SK-N-SH treated with all-trans-retinoic acid at 6 μM for 48 hours (cell line): ENCODE measurements around the gene RAB31.

Experiments
- ATAC-seq: fragments of 200-7000 bp; cut with Tn5 transposase; 3 replicates; pipeline ENCODE4 v1.9.1; 2020; ENCODE audit warnings: mild to moderate bottlenecking, moderate library complexity
- BACH2 ChIP-seq: fragments of 250-450 bp; sonication (Bioruptor Pico); IDR thresholded peaks from 2 replicates; pipeline ENCODE4 v1.9.0; 2021; ENCODE audit warnings: mild to moderate bottlenecking, borderline replicate concordance
- CSDC2 ChIP-seq: fragments of 250-450 bp; sonication (Bioruptor Pico); IDR thresholded peaks from 2 replicates; pipeline ENCODE4 v1.5.0; 2020; ENCODE audit warnings: mild to moderate bottlenecking, moderate library complexity
- CSRNP3 ChIP-seq: fragments of 250-450 bp; sonication (Bioruptor Pico); IDR thresholded peaks from 2 replicates; pipeline ENCODE4 v1.5.1; 2021; ENCODE audit warnings: mild to moderate bottlenecking, moderate library complexity
- ESRRG ChIP-seq: fragments of 250-450 bp; sonication (Bioruptor Pico); IDR thresholded peaks from 2 replicates; pipeline ENCODE4 v1.6.1; 2021; ENCODE audit warnings: mild to moderate bottlenecking
- ISL1 ChIP-seq: fragments of 250-450 bp; sonication (Bioruptor Pico); IDR thresholded peaks from 2 replicates; pipeline ENCODE4 v2.1.2; 2022; ENCODE audit warnings: mild to moderate bottlenecking, moderate library complexity
- OSR1 ChIP-seq: fragments of 250-450 bp; sonication (Bioruptor Pico); IDR thresholded peaks from 2 replicates; pipeline ENCODE4 v1.8.0; 2022; ENCODE audit warnings: moderate library complexity, mild to moderate bottlenecking, inconsistent platforms
- PPARA ChIP-seq: fragments of 250-450 bp; sonication (Bioruptor Pico); IDR thresholded peaks from 2 replicates; pipeline ENCODE4 v1.5.0; 2020; ENCODE audit warnings: mild to moderate bottlenecking, borderline replicate concordance
- RARB ChIP-seq: fragments of 250-450 bp; sonication (Bioruptor Pico); IDR thresholded peaks from 2 replicates; pipeline ENCODE4 v1.8.0; 2021; ENCODE audit warnings: mild to moderate bottlenecking, moderate library complexity
- SNAI2 ChIP-seq: fragments of 250-450 bp; sonication (Bioruptor Pico); IDR thresholded peaks from 2 replicates; pipeline ENCODE4 v1.5.0; 2020; ENCODE audit warnings: mild to moderate bottlenecking, moderate library complexity
- TCF4 ChIP-seq: fragments of 250-450 bp; sonication (Bioruptor Pico); IDR thresholded peaks from 2 replicates; pipeline ENCODE4 v1.8.0; 2021; ENCODE audit warnings: mild to moderate bottlenecking, moderate library complexity, borderline replicate concordance
- TOX ChIP-seq: fragments of 250-450 bp; sonication (Bioruptor Pico); IDR thresholded peaks from 2 replicates; pipeline ENCODE4 v1.8.0; 2021; ENCODE audit warnings: mild to moderate bottlenecking, moderate library complexity, borderline replicate concordance
- ZC3H10 ChIP-seq: fragments of 250-450 bp; sonication (Bioruptor Pico); IDR thresholded peaks from 2 replicates; pipeline ENCODE4 v1.5.1; 2021; ENCODE audit warnings: mild to moderate bottlenecking, moderate library complexity
- ZFP30 ChIP-seq: fragments of 450-650 bp; formaldehyde crosslinking; IDR thresholded peaks from 2 replicates; pipeline ENCODE4 v1.5.0; 2022; ENCODE audit warnings: mild to moderate bottlenecking, moderate library complexity
- ZNF565 ChIP-seq: fragments of 450-650 bp; formaldehyde crosslinking; conservative IDR thresholded peaks from 2 replicates; pipeline ENCODE4 v1.5.0; 2020; ENCODE audit warnings: low read depth, mild to moderate bottlenecking, moderate library complexity
- ZNF70 ChIP-seq: fragments of 450-650 bp; formaldehyde crosslinking; IDR thresholded peaks from 2 replicates; pipeline ENCODE4 v1.5.0; 2020; ENCODE audit warnings: mild to moderate bottlenecking, moderate library complexity
- ZNF8 ChIP-seq: fragments of 450-650 bp; formaldehyde crosslinking; IDR thresholded peaks from 2 replicates; pipeline ENCODE4 v1.5.0; 2020; ENCODE audit warnings: mild to moderate bottlenecking, moderate library complexity
- TF ChIP-seq, protein P1 (sequence below): fragments of 250-450 bp; sonication (Bioruptor Pico); IDR thresholded peaks from 2 replicates; pipeline ENCODE4 v1.5.0; 2020; ENCODE audit warnings: mild to moderate bottlenecking, moderate library complexity
- TF ChIP-seq, protein P2 (sequence below): fragments of 250-450 bp; sonication (Bioruptor Pico); IDR thresholded peaks from 2 replicates; pipeline ENCODE4 v1.5.1; 2020; ENCODE audit warnings: low read depth, mild to moderate bottlenecking, moderate library complexity
- TF ChIP-seq, protein P3 (sequence below): fragments of 250-450 bp; sonication (Bioruptor Pico); IDR thresholded peaks from 2 replicates; pipeline ENCODE4 v1.8.0; 2020; ENCODE audit warnings: mild to moderate bottlenecking, moderate library complexity, borderline replicate concordance
- TF ChIP-seq, protein P4 (sequence below): fragments of 250-450 bp; sonication (Bioruptor Pico); IDR thresholded peaks from 2 replicates; pipeline ENCODE4 v1.8.0; 2021; ENCODE audit warnings: low read depth, mild to moderate bottlenecking, moderate library complexity, borderline replicate concordance

Gene RAB31

DNA sequence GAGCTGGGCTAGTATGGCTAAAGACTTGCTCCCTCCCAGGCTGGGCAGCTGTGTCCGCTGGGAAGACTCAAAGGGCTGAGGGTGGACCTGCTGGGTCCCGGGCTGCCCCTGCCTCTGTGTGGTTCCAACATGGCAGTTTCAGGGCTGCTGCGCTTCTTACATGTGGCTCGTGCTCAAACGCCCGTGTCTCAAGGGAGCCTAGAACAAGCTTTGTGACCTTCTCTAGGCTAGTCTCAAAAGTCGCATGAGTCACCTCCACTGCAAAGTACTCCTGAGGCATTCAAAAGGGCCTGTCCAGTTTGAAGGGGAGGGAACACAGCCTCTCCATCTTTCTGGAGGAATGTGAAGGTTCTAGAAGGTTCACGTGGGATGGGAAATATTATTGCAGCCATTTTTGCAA, 44.7 kb upstream of the RAB31 start:
- TF ChIP-seq, protein P1, sequence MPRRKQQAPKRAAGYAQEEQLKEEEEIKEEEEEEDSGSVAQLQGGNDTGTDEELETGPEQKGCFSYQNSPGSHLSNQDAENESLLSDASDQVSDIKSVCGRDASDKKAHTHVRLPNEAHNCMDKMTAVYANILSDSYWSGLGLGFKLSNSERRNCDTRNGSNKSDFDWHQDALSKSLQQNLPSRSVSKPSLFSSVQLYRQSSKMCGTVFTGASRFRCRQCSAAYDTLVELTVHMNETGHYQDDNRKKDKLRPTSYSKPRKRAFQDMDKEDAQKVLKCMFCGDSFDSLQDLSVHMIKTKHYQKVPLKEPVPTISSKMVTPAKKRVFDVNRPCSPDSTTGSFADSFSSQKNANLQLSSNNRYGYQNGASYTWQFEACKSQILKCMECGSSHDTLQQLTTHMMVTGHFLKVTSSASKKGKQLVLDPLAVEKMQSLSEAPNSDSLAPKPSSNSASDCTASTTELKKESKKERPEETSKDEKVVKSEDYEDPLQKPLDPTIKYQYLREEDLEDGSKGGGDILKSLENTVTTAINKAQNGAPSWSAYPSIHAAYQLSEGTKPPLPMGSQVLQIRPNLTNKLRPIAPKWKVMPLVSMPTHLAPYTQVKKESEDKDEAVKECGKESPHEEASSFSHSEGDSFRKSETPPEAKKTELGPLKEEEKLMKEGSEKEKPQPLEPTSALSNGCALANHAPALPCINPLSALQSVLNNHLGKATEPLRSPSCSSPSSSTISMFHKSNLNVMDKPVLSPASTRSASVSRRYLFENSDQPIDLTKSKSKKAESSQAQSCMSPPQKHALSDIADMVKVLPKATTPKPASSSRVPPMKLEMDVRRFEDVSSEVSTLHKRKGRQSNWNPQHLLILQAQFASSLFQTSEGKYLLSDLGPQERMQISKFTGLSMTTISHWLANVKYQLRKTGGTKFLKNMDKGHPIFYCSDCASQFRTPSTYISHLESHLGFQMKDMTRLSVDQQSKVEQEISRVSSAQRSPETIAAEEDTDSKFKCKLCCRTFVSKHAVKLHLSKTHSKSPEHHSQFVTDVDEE (CRISPR knock-in tag) = no peak
- TF ChIP-seq SNAI2 (CRISPR knock-in tag) = no peak
- TF ChIP-seq, protein P2, sequence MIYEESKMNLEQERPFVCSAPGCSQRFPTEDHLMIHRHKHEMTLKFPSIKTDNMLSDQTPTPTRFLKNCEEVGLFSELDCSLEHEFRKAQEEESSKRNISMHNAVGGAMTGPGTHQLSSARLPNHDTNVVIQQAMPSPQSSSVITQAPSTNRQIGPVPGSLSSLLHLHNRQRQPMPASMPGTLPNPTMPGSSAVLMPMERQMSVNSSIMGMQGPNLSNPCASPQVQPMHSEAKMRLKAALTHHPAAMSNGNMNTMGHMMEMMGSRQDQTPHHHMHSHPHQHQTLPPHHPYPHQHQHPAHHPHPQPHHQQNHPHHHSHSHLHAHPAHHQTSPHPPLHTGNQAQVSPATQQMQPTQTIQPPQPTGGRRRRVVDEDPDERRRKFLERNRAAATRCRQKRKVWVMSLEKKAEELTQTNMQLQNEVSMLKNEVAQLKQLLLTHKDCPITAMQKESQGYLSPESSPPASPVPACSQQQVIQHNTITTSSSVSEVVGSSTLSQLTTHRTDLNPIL (CRISPR knock-in tag) = no peak
- TF ChIP-seq BACH2 (CRISPR knock-in tag) = no peak
- TF ChIP-seq ISL1 (CRISPR knock-in tag) = no peak
- TF ChIP-seq ZFP30 (CRISPR knock-in tag) = no peak
- no peak for TF ChIP-seq CSRNP3
- no peak for TF ChIP-seq ZNF70 (CRISPR knock-in tag)
- no peak for TF ChIP-seq ESRRG
- no peak for TF ChIP-seq ZC3H10 (CRISPR knock-in tag)
- TF ChIP-seq, protein P3, sequence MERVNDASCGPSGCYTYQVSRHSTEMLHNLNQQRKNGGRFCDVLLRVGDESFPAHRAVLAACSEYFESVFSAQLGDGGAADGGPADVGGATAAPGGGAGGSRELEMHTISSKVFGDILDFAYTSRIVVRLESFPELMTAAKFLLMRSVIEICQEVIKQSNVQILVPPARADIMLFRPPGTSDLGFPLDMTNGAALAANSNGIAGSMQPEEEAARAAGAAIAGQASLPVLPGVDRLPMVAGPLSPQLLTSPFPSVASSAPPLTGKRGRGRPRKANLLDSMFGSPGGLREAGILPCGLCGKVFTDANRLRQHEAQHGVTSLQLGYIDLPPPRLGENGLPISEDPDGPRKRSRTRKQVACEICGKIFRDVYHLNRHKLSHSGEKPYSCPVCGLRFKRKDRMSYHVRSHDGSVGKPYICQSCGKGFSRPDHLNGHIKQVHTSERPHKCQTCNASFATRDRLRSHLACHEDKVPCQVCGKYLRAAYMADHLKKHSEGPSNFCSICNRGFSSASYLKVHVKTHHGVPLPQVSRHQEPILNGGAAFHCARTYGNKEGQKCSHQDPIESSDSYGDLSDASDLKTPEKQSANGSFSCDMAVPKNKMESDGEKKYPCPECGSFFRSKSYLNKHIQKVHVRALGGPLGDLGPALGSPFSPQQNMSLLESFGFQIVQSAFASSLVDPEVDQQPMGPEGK (CRISPR knock-in tag) = no peak
- TF ChIP-seq TOX = no peak
- no peak for TF ChIP-seq ZNF565
- TF ChIP-seq ZNF8 (CRISPR knock-in tag) = no peak
- TF ChIP-seq, protein P4, sequence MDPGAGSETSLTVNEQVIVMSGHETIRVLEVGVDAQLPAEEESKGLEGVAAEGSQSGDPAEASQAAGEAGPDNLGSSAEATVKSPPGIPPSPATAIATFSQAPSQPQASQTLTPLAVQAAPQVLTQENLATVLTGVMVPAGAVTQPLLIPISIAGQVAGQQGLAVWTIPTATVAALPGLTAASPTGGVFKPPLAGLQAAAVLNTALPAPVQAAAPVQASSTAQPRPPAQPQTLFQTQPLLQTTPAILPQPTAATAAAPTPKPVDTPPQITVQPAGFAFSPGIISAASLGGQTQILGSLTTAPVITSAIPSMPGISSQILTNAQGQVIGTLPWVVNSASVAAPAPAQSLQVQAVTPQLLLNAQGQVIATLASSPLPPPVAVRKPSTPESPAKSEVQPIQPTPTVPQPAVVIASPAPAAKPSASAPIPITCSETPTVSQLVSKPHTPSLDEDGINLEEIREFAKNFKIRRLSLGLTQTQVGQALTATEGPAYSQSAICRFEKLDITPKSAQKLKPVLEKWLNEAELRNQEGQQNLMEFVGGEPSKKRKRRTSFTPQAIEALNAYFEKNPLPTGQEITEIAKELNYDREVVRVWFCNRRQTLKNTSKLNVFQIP = no peak
- no peak for TF ChIP-seq RARB (CRISPR knock-in tag)
- ATAC-seq = no peak

DNA sequence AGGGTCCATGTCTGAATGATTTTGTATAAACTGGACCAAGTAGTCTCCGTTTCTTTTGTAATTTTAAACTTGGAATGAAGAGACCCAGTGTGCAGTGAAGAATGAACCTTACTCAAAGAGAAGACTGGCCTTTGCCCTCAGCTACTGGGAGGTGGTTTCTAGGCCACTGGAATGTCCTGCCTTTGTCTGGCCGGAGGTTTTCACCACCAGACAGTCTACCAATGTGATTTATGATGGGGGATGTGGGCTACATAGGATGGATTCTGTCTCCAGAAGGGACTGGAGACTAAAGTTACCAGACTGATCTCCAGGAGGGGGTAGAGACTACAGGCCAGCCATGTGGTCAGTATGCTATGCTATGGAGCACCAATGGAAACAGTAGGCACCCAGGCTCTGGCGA, 42.8 kb upstream of the RAB31 start:
- ATAC-seq = no peak

GRCh38 chr18:9666548-9666947, 41.6 kb upstream of the RAB31 start:
- no peak for ATAC-seq
- TF ChIP-seq ZNF8 (CRISPR knock-in tag) = no peak
- TF ChIP-seq, protein P1 (CRISPR knock-in tag) = no peak
- no peak for TF ChIP-seq ZNF565
- no peak for TF ChIP-seq TOX
- no peak for TF ChIP-seq BACH2 (CRISPR knock-in tag)
- no peak for TF ChIP-seq CSDC2
- TF ChIP-seq ISL1 (CRISPR knock-in tag) = no peak
- TF ChIP-seq OSR1 (CRISPR knock-in tag) = no peak
- TF ChIP-seq, protein P3 (CRISPR knock-in tag) = no peak
- TF ChIP-seq SNAI2 (CRISPR knock-in tag) = no peak
- TF ChIP-seq, protein P4 = no peak
- TF ChIP-seq PPARA = no peak
- no peak for TF ChIP-seq ZFP30 (CRISPR knock-in tag)
- no peak for TF ChIP-seq RARB (CRISPR knock-in tag)
- TF ChIP-seq TCF4 (CRISPR knock-in tag) = no peak
- TF ChIP-seq ESRRG = no peak

More for the DNA sequence above, 42.8 kb upstream of the RAB31 start:
- TF ChIP-seq ISL1 (CRISPR knock-in tag) (no peak), TCF4 (CRISPR knock-in tag) (no peak)
